COLO829 (cell line): Measurements from ENCODE around the gene ZDHHC4.

Experiments
- DNase-seq: peaks from one replicate; pipeline ENCODE4 v3.0.0; 2012; ENCODE audit warnings: low spot score

The ZDHHC4 gene

DNA sequence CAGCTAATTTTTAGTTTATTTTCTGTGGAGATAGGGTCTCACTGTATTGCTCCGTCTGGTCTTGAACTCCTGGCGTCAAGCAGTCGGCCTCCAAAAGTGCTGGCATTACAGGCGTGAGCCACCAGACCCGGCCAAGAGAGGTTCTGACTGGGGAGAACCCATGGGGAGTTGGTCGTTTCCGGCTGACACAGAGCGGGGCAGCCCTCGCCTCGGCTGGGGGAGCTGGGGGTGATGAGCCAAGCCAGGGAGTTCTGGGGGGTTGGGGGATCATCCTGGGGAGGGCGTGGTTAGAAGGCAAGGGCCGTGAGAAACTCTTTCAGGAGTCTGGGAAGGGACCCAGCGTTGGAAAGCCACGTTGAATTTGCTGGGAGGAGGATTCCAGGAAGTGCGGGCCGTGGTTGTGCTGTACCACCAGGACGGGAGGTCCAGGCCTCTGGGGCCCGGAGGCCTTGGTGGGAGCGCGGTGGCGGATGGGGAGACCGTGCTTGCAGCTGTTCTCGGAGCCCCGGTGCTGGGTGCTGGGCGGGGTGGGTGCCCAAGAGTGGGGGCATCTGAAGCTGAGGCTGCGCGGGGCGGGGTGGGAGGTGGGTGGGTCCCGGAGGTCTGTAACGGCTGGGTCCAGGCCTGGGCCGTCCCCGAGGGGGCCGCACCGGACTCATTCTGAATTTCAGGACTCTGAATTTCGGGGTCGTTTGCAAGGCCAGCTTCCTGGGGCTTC, 29.8 kb downstream of the ZDHHC4 start:
- no peak for DNase-seq

DNA sequence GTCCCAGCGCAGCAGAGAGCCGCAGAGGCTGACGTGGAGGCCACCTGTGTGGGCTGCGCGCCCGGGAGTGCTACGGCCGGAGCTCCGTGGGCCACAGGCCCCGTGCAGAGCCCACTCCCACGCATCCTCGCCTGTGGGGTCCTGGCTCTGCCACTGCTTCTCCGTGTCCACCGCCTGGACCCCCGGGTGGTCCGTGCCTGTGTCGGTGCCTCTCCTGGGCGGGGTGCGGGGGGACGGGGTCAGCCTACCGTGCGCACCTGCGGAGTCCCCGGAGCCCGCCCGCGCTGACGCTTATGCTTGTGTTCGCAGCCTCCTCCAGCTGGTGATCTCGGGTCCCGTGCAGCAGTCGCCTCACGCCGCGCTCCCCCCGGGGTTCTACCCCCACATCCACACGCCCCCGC, 30.4 kb downstream of the ZDHHC4 start:
- no peak for DNase-seq

DNA sequence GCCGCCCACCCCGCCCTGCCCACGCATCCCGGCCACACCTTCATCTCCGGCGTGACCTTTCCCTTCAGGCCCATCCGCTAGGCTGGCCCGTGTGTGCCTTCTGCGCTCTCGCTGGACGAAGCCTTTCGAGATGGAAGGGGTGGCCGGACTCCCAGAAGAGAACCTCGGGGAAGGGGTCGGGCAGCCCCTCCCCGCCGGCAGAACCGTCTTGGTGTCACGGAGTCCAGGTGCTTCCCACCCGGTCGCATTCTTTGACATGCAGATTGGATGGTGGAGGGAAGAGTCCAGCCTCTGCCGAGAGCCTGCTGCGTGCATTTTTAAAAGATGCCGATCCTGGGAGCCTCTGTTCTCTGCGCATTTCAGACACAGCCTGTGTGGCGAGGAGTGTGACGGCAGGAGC, 30.8 kb downstream of the ZDHHC4 start:
- DNase-seq: no peak

DNA sequence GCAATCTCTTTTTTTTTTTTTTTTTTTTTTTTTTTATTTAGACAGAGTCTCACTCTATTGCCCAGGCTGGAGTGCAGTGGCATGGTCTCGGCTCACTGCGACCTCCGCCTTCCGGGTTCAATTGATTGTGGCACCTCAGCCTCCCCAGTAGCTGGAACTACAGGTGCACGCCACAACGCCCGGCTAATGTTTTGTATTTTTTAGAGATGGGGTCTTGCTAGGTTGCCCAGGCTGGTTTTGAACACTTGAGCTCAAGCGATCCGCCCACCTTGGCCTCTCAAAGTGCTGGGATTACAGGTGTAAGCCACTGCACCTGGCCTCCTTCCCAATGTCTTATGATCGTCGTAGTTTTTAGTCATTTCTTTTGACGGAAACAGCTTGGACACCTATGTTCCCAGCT, 31.5 kb downstream of the ZDHHC4 start:
- no peak for DNase-seq

DNA sequence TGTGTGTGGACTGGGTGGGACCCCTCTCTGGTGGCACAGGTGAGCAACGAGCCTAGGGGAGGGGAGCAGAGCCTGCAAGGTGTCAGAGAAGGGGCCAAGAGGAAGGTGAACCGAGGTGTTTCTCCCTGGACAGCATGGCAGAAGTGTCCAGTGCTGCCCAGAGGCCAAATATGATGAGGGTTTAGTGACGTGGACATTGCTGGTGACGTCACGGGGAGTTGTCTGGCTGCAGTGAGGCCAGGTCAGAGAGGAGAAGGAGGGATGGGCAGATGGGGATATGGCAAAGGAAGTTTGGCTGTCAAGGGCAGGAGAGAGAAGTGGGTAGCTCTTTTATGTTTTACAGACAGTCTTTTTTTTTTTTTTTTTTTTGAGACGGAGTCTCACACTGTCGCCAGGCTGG, 35.6 kb downstream of the ZDHHC4 start:
- no peak for DNase-seq

DNA sequence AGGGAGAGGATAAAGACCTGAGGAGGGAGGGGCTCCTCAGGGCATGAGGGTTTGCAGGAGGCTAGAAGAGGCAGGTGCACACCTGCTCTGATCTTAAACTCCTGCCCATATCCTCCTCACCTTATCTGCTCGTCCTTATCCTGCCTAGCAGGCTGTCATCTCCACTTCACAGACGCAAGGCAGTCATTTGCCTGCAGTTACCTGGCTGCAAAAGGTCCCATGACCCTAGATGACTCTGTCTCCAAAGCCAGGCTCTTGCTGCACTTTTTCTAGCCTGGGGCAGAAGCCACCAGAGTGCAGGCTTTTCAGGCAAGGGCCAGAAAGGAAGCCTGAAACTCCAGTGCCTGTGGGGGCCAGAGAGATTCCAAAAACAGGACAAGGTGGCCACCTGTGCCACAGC, 36.5 kb downstream of the ZDHHC4 start:
- no peak for DNase-seq

DNA sequence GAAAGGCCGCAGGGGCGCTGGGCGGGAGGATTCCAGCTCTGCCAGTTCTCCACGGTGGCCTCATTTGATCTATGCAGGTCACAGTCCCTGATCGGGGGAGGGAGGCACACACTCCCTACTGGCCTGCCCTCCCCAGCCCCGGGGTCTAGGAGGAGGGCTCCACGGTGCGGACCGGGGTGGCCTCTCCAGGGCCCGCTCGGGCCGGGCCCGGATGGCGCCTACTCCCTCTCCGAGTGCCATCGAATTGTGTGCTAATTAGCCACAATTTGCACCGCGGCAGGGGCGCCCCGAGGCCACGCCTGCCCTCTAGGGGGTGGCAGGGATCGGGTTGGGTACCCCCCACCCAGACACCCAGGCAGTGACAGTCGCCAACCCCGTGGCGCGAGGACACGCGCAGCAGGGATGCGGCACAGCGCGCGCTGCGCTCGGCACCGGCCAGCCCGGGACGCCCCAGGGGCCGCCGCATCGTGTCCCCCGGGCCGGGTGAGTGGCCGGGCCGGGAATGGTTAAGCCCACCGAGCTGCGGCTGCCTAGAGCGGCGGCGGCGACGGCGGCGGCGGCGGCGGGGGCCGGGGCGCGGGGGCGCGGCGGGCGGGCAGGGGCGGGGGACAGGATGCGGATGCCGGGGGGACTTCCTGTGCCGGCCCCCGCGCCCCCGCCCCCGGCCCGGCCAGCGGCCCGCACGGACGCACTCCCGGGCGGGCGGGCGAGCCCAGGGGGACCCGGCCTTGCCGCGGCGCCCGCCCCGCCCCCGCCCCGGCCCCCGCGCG, 37.9 kb downstream of the ZDHHC4 start, which contains the start of gene ZNF853:
Gene ZNF853 (plus strand): TSS at position 658 of the 770 bp plus-strand sequence. CDS start 565 bp downstream, outside the sequence.
- no peak for DNase-seq

DNA sequence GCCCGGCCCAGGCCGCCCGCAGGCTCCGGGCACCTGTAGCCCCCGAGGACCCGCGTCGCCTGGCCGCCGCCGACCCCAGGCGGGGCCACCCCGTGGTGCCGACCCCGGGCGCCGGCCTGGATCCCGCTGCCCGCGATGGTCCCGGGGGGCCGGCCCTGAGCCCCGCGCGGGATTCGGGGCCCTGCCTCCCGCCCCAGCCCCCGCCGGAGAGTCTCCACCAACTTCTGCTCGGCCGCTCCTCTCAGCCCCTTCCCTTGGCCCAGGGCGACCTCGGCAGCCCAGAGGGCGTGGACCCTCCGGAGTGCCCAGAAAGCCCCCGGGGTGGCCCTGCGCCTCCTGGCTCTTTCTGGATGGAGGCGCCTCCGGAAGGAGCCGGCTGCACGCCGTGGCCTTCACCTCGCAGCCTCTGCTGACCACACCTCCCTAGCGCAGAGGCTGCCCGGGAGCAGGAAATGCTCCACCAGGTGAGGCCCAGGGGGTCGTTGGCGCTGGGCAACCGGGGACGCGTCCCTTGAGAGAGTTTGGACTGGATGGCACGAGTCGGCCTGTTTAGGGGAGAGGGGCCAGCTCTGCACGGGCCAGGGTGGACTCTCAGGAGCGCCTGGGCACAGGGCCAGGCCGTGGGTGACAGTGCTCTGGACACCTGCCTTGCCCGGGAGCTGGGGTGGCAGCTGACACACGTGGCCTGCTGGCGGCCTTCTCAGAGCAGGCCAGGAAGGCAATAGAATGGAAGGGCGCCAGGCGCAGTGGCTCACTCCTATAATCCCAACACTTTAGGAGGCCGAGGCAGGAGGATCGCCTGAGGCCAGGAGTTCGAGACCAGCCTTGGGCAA, 38.7 kb downstream of the ZDHHC4 start:
- DNase-seq: no peak

DNA sequence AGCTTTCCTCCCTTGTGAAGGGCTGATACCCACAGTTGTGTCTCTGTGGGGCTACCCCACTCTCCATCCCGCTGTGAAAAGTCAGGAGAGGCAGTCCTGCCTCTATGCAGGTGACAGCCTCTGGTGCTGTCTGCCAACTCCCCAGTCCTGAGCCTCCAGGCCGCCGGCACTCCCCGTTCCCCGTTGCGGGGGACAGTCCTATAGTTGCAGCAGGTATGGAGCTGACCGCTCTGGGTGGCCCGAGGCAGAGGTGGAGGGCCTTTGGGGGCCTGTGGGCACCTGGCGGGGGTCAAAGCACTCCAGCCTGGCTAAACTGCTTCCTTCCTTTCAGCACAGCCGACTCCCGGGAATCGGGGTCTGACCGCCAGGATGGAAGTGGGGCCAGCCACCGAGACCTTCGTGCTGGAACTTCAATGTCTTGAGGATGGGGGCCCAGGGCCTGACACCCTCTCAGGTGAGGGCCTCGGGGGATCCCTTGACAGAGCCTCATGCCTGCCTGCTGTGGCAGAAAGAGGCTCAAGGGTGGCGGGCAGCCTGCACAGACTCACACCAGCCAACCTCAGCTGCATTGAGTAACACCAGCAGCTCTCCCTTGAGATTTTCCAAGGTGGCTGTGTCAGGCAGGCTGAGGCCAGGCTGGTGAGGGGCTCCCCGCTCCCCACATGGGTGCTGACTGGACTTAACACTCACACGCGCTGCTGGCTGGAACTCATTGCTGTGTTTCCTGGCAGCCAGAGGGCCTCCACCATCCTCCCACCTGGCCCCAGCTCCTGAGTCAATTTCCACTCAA, 39.8 kb downstream of the ZDHHC4 start:
- DNase-seq: no peak

DNA sequence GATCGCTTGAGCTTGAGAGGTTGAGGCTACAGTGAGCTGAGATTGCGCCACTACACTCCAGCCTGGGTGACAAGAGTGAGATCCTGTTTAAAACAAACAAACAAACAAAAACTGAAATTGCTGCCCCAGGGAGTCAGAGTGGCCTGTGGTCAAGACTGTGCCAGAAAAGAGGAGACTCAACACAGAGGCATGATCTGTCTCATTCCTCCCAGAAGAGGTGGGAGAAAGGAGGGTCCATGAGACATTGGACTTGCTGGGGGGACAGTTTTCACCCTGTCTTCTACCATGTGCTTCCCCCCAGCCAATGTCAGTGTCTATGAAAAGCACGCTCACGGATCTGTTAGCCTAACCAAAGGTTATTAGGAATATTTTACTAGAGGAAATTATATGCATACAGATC, 41.4 kb downstream of the ZDHHC4 start:
- no peak for DNase-seq

DNA sequence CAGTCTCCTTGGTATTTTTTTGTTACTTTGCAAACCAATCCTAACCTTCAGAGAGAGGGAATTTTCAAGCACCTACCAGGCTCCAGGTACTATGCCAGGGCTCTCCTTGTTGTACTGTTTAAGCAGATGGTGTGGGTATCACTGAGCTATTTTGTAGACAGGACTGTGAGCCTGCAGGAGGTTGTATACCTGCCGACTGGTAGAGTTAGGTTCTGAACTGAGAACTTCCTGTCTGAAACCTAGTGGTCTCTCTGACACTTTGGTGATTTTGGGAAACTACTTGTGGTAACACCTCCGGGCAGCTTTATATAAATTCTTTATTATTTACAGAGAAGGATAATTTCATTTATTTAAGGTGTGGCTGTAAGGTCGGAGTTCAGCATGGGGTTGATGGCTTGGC, 42.7 kb downstream of the ZDHHC4 start:
- no peak for DNase-seq

DNA sequence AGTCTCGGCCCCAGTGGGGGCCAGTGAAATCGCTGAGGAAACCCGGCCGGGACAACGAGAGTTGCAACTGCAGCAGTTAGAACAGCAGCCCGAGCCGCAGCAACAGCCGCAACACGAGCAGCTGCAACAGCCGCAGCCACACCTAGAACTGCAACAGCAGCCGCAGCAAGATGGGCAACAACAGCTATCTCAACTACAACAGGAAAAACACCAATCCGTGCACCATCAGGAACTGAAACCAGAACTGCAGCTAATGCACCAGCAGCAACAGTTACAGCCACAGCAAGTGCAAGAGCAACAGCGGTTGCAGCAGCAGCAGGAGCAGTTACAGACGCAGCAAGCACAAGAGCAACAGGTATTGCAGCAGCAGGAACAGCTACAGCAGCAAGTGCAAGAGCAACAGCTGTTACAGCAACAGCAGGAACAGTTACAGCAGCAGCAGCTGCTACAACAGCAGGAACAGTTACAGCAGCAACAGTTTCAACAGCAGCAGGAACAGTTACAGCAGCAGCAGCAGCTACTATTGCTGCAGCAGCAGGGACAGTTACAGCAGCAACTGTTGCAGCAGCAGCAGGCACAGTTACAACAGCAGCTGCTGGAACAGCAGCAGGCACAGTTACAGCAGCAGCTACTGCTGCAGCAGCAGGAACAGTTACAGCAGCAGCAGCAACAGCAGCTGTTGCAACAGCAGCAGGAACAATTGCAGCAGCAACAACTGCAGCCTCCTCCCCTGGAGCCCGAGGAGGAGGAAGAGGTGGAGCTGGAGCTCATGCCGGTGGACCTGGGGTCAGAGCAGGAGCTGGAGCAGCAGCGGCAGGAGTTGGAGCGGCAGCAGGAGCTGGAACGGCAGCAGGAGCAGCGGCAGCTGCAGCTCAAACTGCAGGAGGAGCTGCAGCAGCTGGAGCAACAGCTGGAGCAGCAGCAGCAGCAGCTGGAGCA, 44.2 kb downstream of the ZDHHC4 start:
- no peak for DNase-seq

DNA sequence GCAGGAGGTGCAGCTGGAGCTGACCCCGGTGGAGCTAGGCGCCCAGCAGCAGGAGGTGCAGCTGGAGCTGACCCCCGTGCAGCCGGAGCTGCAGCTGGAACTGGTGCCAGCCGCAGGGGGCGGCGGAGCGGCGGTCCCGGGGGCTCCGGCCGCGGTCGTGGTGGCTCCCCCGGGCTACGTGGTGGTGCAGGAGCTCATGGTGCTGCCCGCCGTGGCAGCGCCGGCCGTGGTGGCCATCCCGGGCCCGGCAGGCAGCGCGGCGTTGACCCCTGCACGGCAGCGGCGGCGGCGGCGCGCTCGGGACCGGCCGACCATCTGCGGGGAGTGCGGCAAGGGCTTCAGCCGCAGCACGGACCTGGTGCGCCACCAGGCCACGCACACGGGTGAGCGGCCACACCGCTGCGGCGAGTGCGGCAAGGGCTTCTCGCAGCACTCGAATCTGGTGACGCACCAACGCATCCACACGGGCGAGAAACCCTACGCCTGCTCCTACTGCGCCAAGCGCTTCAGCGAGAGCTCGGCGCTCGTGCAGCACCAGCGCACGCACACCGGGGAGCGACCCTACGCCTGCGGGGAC, 45.0 kb downstream of the ZDHHC4 start:
- no peak for DNase-seq

DNA sequence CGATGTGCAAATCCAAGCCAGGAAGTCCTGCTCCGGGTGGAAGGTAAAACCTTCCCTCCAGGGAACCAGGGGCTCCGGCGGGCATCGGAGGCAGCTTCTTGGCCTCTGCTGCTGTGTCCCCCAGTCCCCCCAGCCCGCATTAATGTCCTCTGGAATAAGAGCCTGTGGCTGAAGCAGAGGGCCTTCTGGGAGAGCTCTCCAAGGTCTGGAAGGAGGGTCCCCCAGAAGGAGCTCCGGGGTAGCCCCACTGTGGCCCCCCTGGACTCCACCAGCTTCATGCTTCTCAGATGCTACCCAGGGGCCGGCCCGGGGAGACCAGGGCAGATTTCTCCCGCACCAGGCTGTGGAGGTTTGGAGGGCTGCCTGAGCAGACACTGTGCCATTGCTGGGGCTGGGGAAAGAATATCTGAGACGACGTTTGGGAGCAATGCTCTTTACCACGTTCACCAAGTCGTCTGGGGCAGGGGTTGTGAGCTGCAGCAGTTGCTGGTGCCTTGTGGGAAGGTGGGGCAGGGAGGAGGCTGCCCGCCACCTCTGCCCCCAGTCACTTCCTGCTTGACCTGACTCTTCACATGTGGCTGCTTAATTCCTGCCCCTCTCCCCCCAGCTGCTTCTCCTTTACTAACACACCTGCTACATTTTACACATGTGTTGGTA, 46.5 kb downstream of the ZDHHC4 start:
- no peak for DNase-seq

DNA sequence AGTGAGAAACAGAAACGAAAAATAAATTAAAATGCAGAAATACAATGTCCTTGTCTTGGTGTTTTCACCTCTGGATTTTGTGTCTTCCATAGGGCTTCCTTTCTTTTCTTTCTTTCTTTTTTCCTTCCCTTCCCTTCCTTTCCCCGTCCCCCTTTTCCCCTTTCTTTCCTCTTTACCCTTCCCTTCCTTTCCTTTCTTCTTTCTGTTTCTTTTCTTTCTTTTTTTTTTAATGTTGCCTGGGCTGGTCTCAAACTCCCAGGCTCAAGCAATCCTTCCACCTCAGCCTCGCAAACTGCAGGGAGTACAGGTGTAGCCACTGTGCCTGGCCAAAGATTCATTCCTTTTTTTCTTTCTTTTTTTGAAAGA, 47.0 kb downstream of the ZDHHC4 start:
- no peak for DNase-seq

DNA sequence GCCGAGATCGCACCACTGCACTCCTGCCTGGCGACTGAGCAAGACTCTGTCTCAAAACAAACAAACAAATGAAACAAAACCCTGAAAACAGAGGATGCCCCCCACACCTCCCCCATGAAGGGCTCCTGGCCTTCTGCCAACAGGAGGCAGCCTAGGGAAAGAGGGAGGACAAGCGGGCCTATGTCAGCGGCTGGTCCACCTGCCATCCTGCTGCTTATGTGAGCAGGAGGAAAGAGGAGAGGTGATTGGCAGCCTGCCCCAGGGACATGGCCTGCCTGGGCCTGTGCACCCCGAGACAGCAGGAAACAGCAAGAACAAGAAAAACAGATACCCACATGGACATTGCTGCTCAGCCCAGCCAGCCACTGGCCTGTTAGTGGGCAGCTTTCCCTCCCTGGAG, 50.8 kb downstream of the ZDHHC4 start:
- no peak for DNase-seq

DNA sequence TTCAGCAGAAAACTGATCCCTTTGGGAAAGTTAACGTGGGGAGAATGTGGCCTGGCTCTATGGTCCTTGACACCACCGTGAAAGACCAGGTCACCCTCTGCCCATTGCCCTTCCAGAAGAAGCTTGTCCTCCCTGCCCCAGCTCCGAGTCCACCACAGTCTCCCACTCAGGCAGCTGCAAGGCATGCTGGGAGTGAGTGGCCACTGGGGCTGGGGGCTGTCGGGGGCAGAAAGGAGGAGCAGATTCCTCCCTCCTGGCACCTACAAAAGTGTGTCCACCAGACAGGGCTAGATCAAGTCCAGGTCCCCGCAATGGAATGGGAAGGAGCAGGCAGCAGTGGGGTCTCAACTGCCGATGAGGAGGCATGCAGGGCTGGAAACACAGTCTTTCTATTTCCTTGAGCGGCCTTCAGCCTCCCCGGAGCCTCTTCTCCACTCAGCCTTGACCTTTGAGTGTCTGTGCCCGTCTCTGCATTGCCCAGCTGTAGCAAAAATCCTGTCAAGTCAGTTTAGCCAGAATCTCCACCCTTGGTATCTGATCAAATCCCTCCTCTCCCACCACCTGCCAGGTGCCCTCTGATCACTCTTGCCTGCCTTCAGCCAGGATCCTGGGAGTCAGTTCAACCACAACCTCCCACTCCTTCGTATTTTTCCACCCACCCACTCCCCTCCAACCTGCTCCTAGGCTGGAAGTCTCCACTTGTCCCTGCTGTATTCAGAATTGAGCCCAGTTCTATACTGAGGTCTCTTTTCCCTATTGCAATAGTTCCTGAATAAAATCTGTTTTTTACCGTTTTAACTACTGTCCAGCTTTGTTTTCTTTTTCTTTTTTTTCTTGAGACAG, 53.0 kb downstream of the ZDHHC4 start:
- no peak for DNase-seq

DNA sequence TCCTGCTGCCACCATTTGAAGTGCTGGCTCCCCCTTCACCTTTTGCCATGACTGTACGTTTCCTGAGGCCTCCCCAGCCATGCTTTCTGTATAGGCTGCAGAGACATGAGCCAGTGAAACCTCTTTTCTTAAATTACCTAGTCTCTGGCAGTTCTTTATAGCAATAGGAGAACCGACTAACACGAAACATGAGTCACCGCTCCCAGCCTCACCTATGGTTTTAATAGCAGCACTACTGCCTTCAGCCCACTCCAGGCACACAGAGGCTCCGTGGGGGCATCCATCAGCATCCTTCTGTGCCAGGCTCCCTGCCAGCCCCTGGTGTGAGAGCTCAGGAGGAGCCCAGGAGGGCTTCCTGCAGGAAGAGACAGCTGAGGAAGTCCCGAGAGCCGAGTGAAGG, 54.4 kb downstream of the ZDHHC4 start:
- no peak for DNase-seq

DNA sequence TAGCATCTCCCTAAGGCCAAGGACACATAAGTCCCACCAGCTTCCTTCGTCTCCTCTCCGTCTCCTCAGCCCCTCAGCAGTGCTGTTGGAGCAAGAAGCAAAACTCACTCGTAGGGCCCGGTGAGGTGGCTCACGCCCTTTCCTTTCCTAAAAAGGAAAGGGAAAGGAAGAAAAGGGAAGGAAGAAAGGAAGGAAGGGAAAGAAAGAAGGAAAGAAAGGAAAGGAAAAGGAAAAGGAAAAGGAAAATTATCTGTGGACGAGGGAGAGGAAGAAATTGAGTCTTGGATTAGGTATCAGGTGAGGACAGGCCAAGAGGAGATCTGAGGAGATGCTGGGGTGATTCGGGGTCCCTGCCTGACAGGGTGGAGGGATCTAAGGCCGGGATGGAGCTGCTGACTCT, 56.8 kb downstream of the ZDHHC4 start:
- no peak for DNase-seq
